ENCODE data around the gene SLC34A1. TPM values are rescaled to one million over a fixed set of nuclear protein-coding genes. Genes with fewer than 3 reads are reported as not detected.

SLC34A1 gene
- total and polyA plus RNA-seq, 2 of the 13 experiments (the other 11 are each of a cell fraction or from before 2014, with no cell fraction given) = 0.03 to 0.20 TPM

DNA sequence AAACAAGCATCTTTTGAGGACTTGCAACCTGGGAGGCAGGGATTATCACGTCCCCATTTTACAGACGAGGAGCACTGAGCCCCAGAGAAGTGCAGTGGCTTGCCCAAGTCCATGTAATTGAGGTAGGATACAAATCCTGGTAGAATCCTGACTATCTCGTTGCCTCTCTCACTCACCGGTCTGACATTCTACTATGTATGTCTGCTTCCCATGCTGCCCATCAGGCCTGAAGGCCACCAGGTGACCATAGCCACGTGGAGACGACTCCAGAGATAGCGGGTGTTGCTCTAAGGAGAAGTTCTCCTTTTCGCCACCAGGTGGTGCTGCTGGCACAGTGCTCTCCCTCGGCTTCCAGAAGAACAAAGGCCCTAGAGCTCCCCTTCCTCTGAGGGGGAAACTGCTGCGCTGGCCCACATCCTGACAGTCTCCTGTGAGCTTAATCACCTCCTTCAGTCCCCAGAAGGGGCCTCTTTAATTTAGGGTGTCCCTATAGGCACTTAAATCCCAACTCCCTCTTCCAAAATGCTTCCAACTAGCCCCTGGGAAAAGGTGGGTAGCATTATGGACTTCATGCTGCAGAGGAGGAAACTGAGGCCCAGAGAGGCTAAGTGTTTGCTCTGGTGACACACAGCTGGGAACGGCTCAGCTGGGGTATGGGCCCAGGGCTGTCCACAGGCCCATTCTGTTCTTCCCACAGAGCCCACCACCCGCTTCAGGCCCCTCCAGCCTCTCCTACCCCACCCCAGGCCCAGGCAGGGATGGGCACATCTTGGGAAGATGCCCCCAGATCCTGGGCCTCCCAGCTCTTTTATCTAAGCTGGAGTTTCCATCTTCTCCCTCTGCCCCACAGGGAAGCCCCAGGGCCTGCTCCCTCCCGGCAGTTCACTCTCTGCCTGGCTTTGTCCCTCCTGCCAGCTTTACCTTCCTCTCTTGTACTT is 6.4 kb downstream of the SLC34A1 start (continued):
- TF ChIP-seq, protein P1, sequence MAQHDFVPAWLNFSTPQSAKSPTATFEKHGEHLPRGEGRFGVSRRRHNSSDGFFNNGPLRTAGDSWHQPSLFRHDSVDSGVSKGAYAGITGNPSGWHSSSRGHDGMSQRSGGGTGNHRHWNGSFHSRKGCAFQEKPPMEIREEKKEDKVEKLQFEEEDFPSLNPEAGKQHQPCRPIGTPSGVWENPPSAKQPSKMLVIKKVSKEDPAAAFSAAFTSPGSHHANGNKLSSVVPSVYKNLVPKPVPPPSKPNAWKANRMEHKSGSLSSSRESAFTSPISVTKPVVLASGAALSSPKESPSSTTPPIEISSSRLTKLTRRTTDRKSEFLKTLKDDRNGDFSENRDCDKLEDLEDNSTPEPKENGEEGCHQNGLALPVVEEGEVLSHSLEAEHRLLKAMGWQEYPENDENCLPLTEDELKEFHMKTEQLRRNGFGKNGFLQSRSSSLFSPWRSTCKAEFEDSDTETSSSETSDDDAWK (CRISPR knock-in tag; IDR thresholded peaks at IDR 0.05) = no peak
- no peak for TF ChIP-seq NFATC3 (CRISPR knock-in tag; IDR thresholded peaks at IDR 0.05)
- TF ChIP-seq, protein P2, sequence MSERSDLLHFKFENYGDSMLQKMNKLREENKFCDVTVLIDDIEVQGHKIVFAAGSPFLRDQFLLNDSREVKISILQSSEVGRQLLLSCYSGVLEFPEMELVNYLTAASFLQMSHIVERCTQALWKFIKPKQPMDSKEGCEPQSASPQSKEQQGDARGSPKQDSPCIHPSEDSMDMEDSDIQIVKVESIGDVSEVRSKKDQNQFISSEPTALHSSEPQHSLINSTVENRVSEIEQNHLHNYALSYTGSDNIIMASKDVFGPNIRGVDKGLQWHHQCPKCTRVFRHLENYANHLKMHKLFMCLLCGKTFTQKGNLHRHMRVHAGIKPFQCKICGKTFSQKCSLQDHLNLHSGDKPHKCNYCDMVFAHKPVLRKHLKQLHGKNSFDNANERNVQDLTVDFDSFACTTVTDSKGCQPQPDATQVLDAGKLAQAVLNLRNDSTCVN (CRISPR knock-in tag; IDR thresholded peaks at IDR 0.05; ENCODE audit: borderline replicate concordance) = no peak; the same call in 1 of the 2 replicates
- TF ChIP-seq ZNF121 (CRISPR knock-in tag; IDR thresholded peaks at IDR 0.05) = no peak
- no peak for TF ChIP-seq CAMTA2 (CRISPR knock-in tag; IDR thresholded peaks at IDR 0.05; ENCODE audit: borderline replicate concordance)
- TF ChIP-seq BRCA1 (CRISPR knock-in tag; IDR thresholded peaks at IDR 0.05) = no peak
- TF ChIP-seq, protein P3, sequence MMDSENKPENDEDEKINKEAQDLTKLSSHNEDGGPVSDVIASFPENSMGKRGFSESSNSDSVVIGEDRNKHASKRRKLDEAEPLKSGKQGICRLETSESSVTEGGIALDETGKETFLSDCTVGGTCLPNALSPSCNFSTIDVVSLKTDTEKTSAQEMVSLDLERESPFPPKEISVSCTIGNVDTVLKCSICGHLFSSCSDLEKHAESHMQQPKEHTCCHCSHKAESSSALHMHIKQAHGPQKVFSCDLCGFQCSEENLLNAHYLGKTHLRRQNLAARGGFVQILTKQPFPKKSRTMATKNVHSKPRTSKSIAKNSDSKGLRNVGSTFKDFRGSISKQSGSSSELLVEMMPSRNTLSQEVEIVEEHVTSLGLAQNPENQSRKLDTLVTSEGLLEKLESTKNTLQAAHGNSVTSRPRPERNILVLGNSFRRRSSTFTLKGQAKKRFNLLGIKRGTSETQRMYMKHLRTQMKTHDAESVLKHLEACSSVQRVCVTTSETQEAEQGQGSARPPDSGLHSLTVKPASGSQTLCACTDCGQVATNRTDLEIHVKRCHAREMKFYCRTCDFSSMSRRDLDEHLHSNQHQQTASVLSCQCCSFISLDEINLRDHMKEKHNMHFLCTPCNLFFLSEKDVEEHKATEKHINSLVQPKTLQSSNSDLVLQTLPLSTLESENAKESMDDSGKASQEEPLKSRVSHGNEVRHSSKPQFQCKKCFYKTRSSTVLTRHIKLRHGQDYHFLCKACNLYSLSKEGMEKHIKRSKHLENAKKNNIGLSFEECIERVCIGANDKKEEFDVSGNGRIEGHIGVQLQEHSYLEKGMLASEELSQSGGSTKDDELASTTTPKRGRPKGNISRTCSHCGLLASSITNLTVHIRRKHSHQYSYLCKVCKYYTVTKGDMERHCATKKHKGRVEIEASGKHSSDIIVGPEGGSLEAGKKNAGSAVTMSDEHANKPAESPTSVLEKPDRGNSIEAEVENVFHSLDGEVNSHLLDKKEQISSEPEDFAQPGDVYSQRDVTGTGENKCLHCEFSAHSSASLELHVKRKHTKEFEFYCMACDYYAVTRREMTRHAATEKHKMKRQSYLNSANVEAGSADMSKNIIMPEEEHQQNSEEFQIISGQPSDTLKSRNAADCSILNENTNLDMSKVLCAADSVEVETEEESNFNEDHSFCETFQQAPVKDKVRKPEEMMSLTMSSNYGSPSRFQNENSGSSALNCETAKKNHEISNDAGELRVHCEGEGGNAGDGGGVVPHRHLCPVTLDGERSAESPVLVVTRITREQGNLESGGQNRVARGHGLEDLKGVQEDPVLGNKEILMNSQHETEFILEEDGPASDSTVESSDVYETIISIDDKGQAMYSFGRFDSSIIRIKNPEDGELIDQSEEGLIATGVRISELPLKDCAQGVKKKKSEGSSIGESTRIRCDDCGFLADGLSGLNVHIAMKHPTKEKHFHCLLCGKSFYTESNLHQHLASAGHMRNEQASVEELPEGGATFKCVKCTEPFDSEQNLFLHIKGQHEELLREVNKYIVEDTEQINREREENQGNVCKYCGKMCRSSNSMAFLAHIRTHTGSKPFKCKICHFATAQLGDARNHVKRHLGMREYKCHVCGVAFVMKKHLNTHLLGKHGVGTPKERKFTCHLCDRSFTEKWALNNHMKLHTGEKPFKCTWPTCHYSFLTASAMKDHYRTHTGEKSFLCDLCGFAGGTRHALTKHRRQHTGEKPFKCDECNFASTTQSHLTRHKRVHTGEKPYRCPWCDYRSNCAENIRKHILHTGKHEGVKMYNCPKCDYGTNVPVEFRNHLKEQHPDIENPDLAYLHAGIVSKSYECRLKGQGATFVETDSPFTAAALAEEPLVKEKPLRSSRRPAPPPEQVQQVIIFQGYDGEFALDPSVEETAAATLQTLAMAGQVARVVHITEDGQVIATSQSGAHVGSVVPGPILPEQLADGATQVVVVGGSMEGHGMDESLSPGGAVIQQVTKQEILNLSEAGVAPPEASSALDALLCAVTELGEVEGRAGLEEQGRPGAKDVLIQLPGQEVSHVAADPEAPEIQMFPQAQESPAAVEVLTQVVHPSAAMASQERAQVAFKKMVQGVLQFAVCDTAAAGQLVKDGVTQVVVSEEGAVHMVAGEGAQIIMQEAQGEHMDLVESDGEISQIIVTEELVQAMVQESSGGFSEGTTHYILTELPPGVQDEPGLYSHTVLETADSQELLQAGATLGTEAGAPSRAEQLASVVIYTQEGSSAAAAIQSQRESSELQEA (CRISPR knock-in tag; IDR thresholded peaks at IDR 0.05; ENCODE audit: not compliant biosample characterization) = no peak
- no peak for TF ChIP-seq SMARCE1 (IDR thresholded peaks at IDR 0.05; ENCODE audit: borderline replicate concordance)
- no peak for TF ChIP-seq ZNF672 (CRISPR knock-in tag; IDR thresholded peaks at IDR 0.05)
- TF ChIP-seq HIVEP1 (CRISPR knock-in tag; IDR thresholded peaks at IDR 0.05) = no peak
- TF ChIP-seq KMT2B (CRISPR knock-in tag; IDR thresholded peaks at IDR 0.05) = no peak
- TF ChIP-seq KDM4B (CRISPR knock-in tag; IDR thresholded peaks at IDR 0.05) = no peak
- TF ChIP-seq ZBTB20 (CRISPR knock-in tag; IDR thresholded peaks at IDR 0.05; ENCODE audit: borderline replicate concordance, low read depth) = no peak
- no peak for TF ChIP-seq POLR2G (IDR thresholded peaks at IDR 0.05; ENCODE audit: low read depth, low read length)
